Stimulated activated CD4-positive, alpha-beta T cell treated with anti-CD3 and anti-CD28 coated beads, Interleukin-4, amount 100 ng/mL, for 4 hours (primary cell): ENCODE measurements around the gene C6orf118.

Experiments used
- DNase-seq, 2 experiments: peaks; one replicate each; pipeline ENCODE4 v3.0.0-alpha.2; 2020

C6orf118 gene

DNA sequence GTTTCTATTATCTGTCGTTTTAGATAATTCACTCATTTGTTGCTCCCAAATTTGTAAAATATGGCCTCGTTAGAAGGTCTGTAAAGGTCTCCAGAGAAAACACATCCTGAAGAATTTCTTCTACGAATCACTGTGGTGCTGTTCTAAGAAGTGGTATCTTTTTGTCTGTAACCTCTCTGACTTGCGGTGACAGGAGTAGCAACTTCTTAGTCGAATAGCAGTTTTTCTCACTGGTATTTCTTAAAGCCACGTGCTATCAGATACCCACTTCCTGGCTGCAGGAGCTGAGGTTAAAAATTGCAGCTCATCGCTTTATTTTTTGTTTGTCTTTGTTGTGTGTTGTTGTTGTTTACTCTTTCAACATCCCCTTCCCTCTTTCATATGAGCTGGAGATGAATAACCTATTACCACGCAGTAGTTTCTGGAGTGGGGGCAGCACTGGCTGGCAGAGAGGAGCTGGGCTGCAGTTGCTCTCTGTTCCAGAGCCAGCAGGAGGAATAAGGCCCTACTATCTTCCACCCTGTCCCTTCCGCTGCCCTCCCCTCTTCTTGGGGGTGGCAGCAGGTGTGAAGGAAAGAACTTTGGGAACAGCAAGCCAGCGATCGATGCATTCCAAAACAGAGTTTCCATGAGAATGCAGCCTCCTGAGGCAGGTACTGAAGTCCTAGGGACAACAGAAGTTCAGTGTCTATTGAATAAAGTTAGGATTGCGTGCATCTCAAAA is 64.7 kb downstream of the C6orf118 start:
- DNase-seq: no peak

GRCh38 chr6:165243801-165244200 is 65.6 kb downstream of the C6orf118 start:
- DNase-seq: no peak

DNA sequence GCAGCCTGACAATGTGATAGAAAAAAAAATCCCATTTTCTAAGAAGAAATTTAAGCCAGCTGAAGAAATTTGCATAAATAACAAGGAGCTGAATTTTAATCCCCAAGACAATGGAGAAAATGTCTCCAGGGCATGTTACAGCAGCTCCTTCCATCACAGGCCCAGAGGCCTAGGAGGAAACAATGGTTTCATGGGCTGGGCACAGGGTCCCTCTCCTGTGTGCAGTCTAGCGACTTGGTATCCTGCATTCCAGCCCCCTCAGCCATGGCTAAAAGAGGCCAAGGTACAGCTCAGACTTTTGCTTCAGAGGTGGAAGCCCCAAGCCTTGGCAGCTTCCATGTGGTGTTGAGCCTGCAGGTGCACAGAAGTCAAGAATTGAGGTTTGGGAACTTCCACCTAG is 73.1 kb downstream of the C6orf118 start:
- DNase-seq: no peak

- DNase-seq: no peak
These were observed 76.5 kb downstream of the C6orf118 start for GRCh38 chr6:165232731-165233488.

GRCh38 chr6:165231581-165232561 is 77.5 kb downstream of the C6orf118 start:
- no peak for DNase-seq

GRCh38 chr6:165231177-165231576 is 78.2 kb downstream of the C6orf118 start:
- DNase-seq: no peak
